Liver (tissue), 9 donors: ENCODE results near the gene SP2. TPM values are rescaled to one million over a fixed set of nuclear protein-coding genes. Genes with fewer than 3 reads are reported as not detected.

Experiments used
- DNase-seq: peaks from one replicate; pipeline ENCODE4 v3.0.0-alpha.2; 2017; ENCODE audit warnings: low spot score
- H3K27ac ChIP-seq, 2 donors: one replicate each; pipeline ENCODE4 v1.7.0; 2013; ENCODE audit warnings: inconsistent platforms in 2 of 2, low read length in 2 of 2, control low read depth in 1 of 2, low read depth in 1 of 2, mild to moderate bottlenecking in 1 of 2
- H3K27me3 ChIP-seq, 4 donors: one replicate each; pipeline versions ENCODE4 v1.6.1 to v1.7.0; 2013; ENCODE audit warnings: low read length in 3 of 4, inconsistent platforms in 1 of 4, mild to moderate bottlenecking in 1 of 4, moderate library complexity in 1 of 4; ENCODE audit not compliant: control insufficient read depth in 4 of 4, insufficient read depth in 4 of 4
- H3K36me3 ChIP-seq, 4 donors: one replicate each; pipeline versions ENCODE4 v1.6.1 to v1.7.0; 2013; ENCODE audit warnings: low read length in 3 of 4, mild to moderate bottlenecking in 3 of 4, low read depth in 1 of 4, moderate library complexity in 1 of 4; ENCODE audit not compliant: control insufficient read depth in 4 of 4, insufficient read depth in 3 of 4
- H3K4me1 ChIP-seq, 4 donors: one replicate each; pipeline versions ENCODE4 v1.6.1 to v1.7.0; 2013; ENCODE audit warnings: low read length in 3 of 4, mild to moderate bottlenecking in 3 of 4, moderate library complexity in 1 of 4; ENCODE audit not compliant: control insufficient read depth in 4 of 4, insufficient read depth in 4 of 4
- H3K4me3 ChIP-seq, 3 donors: one replicate each; pipeline versions ENCODE4 v1.6.1 to v1.7.0; 2013; ENCODE audit warnings: low read length in 3 of 3, control low read depth in 1 of 3, low read depth in 1 of 3, mild to moderate bottlenecking in 1 of 3
- H3K9ac ChIP-seq, 2 donors: one replicate each; pipeline ENCODE4 v1.7.0; 2013; ENCODE audit warnings: low read length in 2 of 2, mild to moderate bottlenecking in 2 of 2, moderate library complexity in 2 of 2, control low read depth in 1 of 2, low read depth in 1 of 2
- H3K9me3 ChIP-seq, 4 donors: one replicate each; pipeline versions ENCODE4 v1.6.1 to v1.7.0; 2013; ENCODE audit warnings: low read length in 3 of 4; ENCODE audit not compliant: control insufficient read depth in 4 of 4
- EGR1 ChIP-seq, 2 donors: IDR thresholded peaks; 2 replicates each; pipeline ENCODE4 v1.6.1; 2016 to 2018; ENCODE audit warnings: antibody characterized with exemption in 2 of 2, low read depth in 2 of 2
- FOXA2 ChIP-seq: IDR thresholded peaks from 2 replicates; pipeline ENCODE4 v1.6.1; 2016; ENCODE audit warnings: antibody characterized with exemption
- GABPA ChIP-seq, 2 donors: IDR thresholded peaks in 1 of 2; conservative IDR thresholded peaks in 1 of 2; 2 replicates each; pipeline ENCODE4 v1.6.1; 2016; ENCODE audit warnings: antibody characterized with exemption in 2 of 2, mild to moderate bottlenecking in 1 of 2, moderate library complexity in 1 of 2
- HNF4A ChIP-seq, 2 donors: conservative IDR thresholded peaks; 2 replicates each; pipeline ENCODE4 v1.6.1; 2016; ENCODE audit warnings: antibody characterized with exemption in 2 of 2, mild to moderate bottlenecking in 2 of 2
- HNF4G ChIP-seq: IDR thresholded peaks from 2 replicates; pipeline ENCODE4 v1.6.1; 2016; ENCODE audit warnings: antibody characterized with exemption
- JUND ChIP-seq, 2 donors: IDR thresholded peaks; 2 replicates each; pipeline ENCODE4 v1.6.1; 2016; ENCODE audit warnings: antibody characterized with exemption in 2 of 2
- MAX ChIP-seq: IDR thresholded peaks from 2 replicates; pipeline ENCODE4 v1.6.1; 2016; ENCODE audit warnings: antibody characterized with exemption
- NR2F2 ChIP-seq: IDR thresholded peaks from 2 replicates; pipeline ENCODE4 v1.6.1; 2016; ENCODE audit warnings: antibody characterized with exemption
- RXRA ChIP-seq, 2 donors: IDR thresholded peaks; 2 replicates each; pipeline ENCODE4 v1.6.1; 2017 to 2018; ENCODE audit warnings: antibody characterized with exemption in 2 of 2, mild to moderate bottlenecking in 1 of 2
- TAF1 ChIP-seq: conservative IDR thresholded peaks from 2 replicates; pipeline ENCODE4 v1.6.1; 2016; ENCODE audit warnings: antibody characterized with exemption, mild to moderate bottlenecking
- YY1 ChIP-seq: IDR thresholded peaks from 2 replicates; pipeline ENCODE4 v1.6.1; 2016; ENCODE audit warnings: antibody characterized with exemption, mild to moderate bottlenecking
- WGBS: extraction: QIAGEN DNeasy Blood & Tissue Kit; methylation state at CpG from one replicate; pipeline ENCODE4 v1.1.7; 2013; 5-methylcytosine and 5-hydroxymethylcytosine counted together
- polyA plus RNA-seq, 2 donors: library from polyadenylated mRNA; stranded (reverse) in 1 of 2; unstranded in 1 of 2; fragments of 200-250 nt in 1 of 2; fragments of >200 nt in 1 of 2; fragmentation: Nextera tagmentation in 1 of 2; extraction: Ambion mirVana in 1 of 2; gene quantifications; one replicate each; pipeline versions ENCODE4 v1.2.1 to v1.2.3, GENCODE V29; 2013 to 2015
- total RNA-seq, 2 donors: library from RNA; depleted of rRNA; stranded (reverse); fragments of >200 nt; gene quantifications; one replicate each; pipeline ENCODE4 v1.2.3, GENCODE V29; 2014
- TF ChIP-seq, protein P1 (sequence below): fragments of 150-350 bp; IDR thresholded peaks from 2 replicates; pipeline ENCODE4 v1.5.1; 2017; ENCODE audit warnings: improper control_type of control experiment, low read depth, low read length; ENCODE audit not compliant: missing input control
- TF ChIP-seq, protein P2 (sequence below): IDR thresholded peaks from 2 replicates; pipeline ENCODE4 v1.6.1; 2016; ENCODE audit warnings: antibody characterized with exemption, mild to moderate bottlenecking
- donor health status: healthy.
- donor health status: healthy.
- donor health status: healthy.
- donor health status: healthy.
- donor health status: healthy.

The SP2 gene
- total and polyA plus RNA-seq, 4 donors = 2.2 to 5.7 (median 3.8) TPM

DNA sequence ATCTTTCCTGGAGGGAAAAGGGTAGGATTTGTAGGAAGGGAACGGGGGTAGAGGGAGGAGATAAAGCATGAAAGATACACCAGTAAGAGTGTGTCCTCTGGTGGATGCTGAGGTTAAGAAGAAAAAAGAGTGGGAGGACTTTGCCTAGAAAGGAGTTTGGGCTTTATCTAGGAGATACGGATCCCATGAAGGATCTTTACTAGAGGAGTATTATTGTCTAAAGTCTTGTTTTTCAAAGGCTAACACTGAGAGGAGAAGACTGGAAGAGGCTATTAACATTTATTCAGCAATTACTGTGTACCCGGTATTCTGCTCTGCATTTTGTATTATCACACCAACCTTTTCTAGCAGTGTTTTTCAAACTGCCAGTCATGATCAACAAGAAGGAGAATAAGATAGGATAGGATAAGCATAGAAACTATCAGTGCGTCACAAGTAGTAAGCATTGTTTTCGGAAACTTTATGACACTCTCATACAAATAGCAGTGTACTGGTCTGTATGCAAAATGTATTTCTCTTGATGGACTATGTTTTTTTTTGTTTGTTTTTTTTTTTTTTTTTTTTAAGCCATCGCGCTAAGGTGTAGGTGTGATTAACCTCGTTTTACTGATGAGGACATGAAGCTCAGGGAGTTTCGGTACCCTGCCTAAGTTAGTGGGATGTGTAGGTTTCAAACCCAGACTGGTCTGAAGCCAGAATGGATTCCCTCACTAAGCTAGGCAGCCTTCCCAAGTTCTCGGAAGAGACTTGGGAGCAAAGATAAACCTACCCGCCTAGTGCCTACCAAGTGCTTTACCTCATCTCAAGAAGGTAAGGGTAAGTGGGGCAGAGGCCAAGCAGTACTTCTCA is 1.3 kb upstream of the SP2 start:
- 39% methylated on average over 11 of the region's 11 CpGs for whole genome bisulfite sequencing
- H3K36me3 ChIP-seq = no peaks in the 10 kb centered on the region
- no peaks in the 10 kb centered on the region for H3K27me3 ChIP-seq
- DNase-seq = no peak
- H3K27ac ChIP-seq = peak overlapping the region; percentile 70 to 76
- peaks cover 3 to 24% (median 13%) of the 10 kb centered on the region in 4 donors for H3K4me1 ChIP-seq
- H3K9ac ChIP-seq = peak overlapping the region; percentile 76 to 92
- no peak for TF ChIP-seq YY1
- no peak for TF ChIP-seq HNF4G
- no peak for TF ChIP-seq FOXA2
- TF ChIP-seq, protein P1, sequence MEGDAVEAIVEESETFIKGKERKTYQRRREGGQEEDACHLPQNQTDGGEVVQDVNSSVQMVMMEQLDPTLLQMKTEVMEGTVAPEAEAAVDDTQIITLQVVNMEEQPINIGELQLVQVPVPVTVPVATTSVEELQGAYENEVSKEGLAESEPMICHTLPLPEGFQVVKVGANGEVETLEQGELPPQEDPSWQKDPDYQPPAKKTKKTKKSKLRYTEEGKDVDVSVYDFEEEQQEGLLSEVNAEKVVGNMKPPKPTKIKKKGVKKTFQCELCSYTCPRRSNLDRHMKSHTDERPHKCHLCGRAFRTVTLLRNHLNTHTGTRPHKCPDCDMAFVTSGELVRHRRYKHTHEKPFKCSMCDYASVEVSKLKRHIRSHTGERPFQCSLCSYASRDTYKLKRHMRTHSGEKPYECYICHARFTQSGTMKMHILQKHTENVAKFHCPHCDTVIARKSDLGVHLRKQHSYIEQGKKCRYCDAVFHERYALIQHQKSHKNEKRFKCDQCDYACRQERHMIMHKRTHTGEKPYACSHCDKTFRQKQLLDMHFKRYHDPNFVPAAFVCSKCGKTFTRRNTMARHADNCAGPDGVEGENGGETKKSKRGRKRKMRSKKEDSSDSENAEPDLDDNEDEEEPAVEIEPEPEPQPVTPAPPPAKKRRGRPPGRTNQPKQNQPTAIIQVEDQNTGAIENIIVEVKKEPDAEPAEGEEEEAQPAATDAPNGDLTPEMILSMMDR = no peak
- TF ChIP-seq GABPA (IDR thresholded peaks at IDR 0.05 in 1 of 2, conservative IDR thresholded peaks at IDR 0.05 in 1 of 2) = no peak
- H3K9me3 ChIP-seq = no peaks in the 10 kb centered on the region
- H3K4me3 ChIP-seq = peak overlapping the region; percentile 78 to 85 (median 83)

DNA sequence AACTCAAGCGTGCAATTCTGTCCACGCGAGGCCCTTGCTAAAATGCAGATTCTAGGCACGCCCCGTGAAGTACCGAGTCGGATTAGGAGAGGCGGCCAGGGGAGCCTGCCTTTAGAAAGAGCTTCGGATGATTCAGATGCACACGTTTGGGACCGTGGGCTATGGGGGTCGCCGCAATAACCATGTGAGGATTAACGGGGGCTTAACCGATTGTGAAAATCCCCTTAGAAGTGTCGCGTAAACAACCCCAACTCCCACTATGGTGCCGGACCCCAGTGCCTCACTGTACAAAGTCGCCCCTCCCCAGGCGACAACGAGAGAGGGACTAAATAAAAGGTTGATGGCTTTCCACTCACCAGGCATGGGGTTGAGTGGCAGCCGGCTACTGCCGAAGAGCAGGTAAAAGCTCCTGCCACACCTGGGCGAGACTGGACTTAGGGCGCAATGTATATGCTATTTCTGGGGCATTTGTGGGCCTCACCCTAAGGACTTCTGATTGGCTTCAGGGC is 635 bp upstream of the SP2 start:
- peak; percentile 79 for TF ChIP-seq TAF1
- TF ChIP-seq YY1 = no peak
- TF ChIP-seq, protein P1 = peak; percentile 2
- no peak for TF ChIP-seq FOXA2
- no peak for TF ChIP-seq JUND (IDR thresholded peaks at IDR 0.05)
- no peak for TF ChIP-seq EGR1 (IDR thresholded peaks at IDR 0.05; ENCODE audit: low read depth in 2 of 2)
- no peak for TF ChIP-seq NR2F2
- TF ChIP-seq HNF4G = no peak
- no peak for TF ChIP-seq RXRA (IDR thresholded peaks at IDR 0.05)
- TF ChIP-seq, protein P2, sequence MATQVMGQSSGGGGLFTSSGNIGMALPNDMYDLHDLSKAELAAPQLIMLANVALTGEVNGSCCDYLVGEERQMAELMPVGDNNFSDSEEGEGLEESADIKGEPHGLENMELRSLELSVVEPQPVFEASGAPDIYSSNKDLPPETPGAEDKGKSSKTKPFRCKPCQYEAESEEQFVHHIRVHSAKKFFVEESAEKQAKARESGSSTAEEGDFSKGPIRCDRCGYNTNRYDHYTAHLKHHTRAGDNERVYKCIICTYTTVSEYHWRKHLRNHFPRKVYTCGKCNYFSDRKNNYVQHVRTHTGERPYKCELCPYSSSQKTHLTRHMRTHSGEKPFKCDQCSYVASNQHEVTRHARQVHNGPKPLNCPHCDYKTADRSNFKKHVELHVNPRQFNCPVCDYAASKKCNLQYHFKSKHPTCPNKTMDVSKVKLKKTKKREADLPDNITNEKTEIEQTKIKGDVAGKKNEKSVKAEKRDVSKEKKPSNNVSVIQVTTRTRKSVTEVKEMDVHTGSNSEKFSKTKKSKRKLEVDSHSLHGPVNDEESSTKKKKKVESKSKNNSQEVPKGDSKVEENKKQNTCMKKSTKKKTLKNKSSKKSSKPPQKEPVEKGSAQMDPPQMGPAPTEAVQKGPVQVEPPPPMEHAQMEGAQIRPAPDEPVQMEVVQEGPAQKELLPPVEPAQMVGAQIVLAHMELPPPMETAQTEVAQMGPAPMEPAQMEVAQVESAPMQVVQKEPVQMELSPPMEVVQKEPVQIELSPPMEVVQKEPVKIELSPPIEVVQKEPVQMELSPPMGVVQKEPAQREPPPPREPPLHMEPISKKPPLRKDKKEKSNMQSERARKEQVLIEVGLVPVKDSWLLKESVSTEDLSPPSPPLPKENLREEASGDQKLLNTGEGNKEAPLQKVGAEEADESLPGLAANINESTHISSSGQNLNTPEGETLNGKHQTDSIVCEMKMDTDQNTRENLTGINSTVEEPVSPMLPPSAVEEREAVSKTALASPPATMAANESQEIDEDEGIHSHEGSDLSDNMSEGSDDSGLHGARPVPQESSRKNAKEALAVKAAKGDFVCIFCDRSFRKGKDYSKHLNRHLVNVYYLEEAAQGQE = peak; percentile 87
- peak; percentile 36 to 39 for TF ChIP-seq HNF4A (conservative IDR thresholded peaks at IDR 0.05)
- no peak for TF ChIP-seq MAX
- Histone ChIP-seq H3K9ac (peak overlapping the region; percentile 76 to 92), H3K4me3 (peak overlapping the region; percentile 78 to 85 (median 83)), H3K27ac (peak overlapping the region; percentile 70 to 76), H3K36me3 (no peaks in the 10 kb centered on the region), H3K4me1 (peaks cover 3 to 24% (median 13%) of the 10 kb centered on the region in 4 donors), H3K27me3 (no peaks in the 10 kb centered on the region), H3K9me3 (no peaks in the 10 kb centered on the region)
- no peak for DNase-seq
- WGBS = under 1% methylated on average over 25 of the region's 25 CpGs
